GM23248 (cell line): Measurements from ENCODE around the gene CHRM2. TPM values are rescaled to one million over a fixed set of nuclear protein-coding genes. Genes with fewer than 3 reads are reported as not detected.

ENCODE experiments used
- DNase-seq: peaks from one replicate; pipeline ENCODE4 v3.0.0-alpha.2; 2015
- H2AFZ ChIP-seq: fragments of 200-600 bp; sonication (generic); 2 replicates; pipeline ENCODE4 v1.6.1; 2016; ENCODE audit warnings: antibody characterized with exemption
- H3F3A ChIP-seq: fragments of 200-600 bp; sonication (generic); 2 replicates; pipeline ENCODE4 v1.6.1; 2016; ENCODE audit warnings: mild to moderate bottlenecking, antibody characterized with exemption, mixed run types; ENCODE audit not compliant: insufficient read depth
- H3K27ac ChIP-seq: fragments of 200-600 bp; sonication (generic); 2 replicates; pipeline ENCODE4 v1.5.1; 2016; ENCODE audit warnings: mild to moderate bottlenecking
- H3K27me3 ChIP-seq: fragments of 200-600 bp; sonication (generic); replicated peaks from 2 replicates; pipeline ENCODE4 v1.6.1; 2016; ENCODE audit warnings: mild to moderate bottlenecking; ENCODE audit not compliant: insufficient read depth
- H3K36me3 ChIP-seq: fragments of 200-600 bp; sonication (generic); 2 replicates; pipeline ENCODE4 v1.6.1; 2016; ENCODE audit warnings: low read depth, mild to moderate bottlenecking
- H3K4me1 ChIP-seq: fragments of 200-600 bp; sonication (generic); 2 replicates; pipeline ENCODE4 v1.6.1; 2016; ENCODE audit warnings: mild to moderate bottlenecking; ENCODE audit not compliant: insufficient read depth
- H3K4me2 ChIP-seq: fragments of 200-600 bp; sonication (generic); one replicate; pipeline ENCODE4 v1.6.1; 2016; ENCODE audit warnings: mild to moderate bottlenecking; ENCODE audit not compliant: unreplicated experiment
- H3K4me3 ChIP-seq: fragments of 200-600 bp; sonication (generic); 2 replicates; pipeline ENCODE4 v1.5.1; 2016; ENCODE audit warnings: mild to moderate bottlenecking
- H3K79me2 ChIP-seq: fragments of 200-600 bp; sonication (generic); 2 replicates; pipeline ENCODE4 v1.6.1; 2016; ENCODE audit warnings: mild to moderate bottlenecking; ENCODE audit not compliant: insufficient read depth
- H3K9ac ChIP-seq: fragments of 200-600 bp; sonication (generic); 2 replicates; pipeline ENCODE4 v1.6.1; 2016; ENCODE audit warnings: mild to moderate bottlenecking
- H3K9me2 ChIP-seq: fragments of 200-600 bp; sonication (generic); 2 replicates; pipeline ENCODE4 v1.6.1; 2016; ENCODE audit warnings: mixed run types, mild to moderate bottlenecking, moderate library complexity; ENCODE audit not compliant: insufficient read depth
- H3K9me3 ChIP-seq: fragments of 200-600 bp; sonication (generic); one replicate; pipeline ENCODE4 v1.6.1; 2017; ENCODE audit warnings: low read depth
- H4K20me1 ChIP-seq: fragments of 200-600 bp; sonication (generic); 2 replicates; pipeline ENCODE4 v1.6.0; 2016; ENCODE audit not compliant: insufficient read depth
- EZH2 ChIP-seq: fragments of 200-600 bp; sonication (generic); IDR thresholded peaks from 2 replicates; pipeline ENCODE4 v1.6.1; 2018; ENCODE audit warnings: antibody characterized with exemption, mild to moderate bottlenecking; ENCODE audit not compliant: insufficient read depth, poor library complexity, severe bottlenecking
- EZH2phosphoT487 ChIP-seq: fragments of 200-600 bp; sonication (generic); IDR thresholded peaks from 2 replicates; pipeline ENCODE4 v1.6.1; 2018; ENCODE audit warnings: antibody characterized with exemption, moderate library complexity, mild to moderate bottlenecking, low read depth; ENCODE audit not compliant: insufficient read depth
- WGBS, 2 experiments: methylation state at CpG; one replicate each; pipeline ENCODE4 v1.1.6; 2015 to 2017; ENCODE audit warnings: low lambda C conversion rate in 2 of 2, low coverage in 1 of 2; ENCODE audit errors: missing lambda C conversion rate in 2 of 2; 5-methylcytosine and 5-hydroxymethylcytosine counted together
- in situ Hi-C: fragments of 300-500 bp; cut with MboI; formaldehyde crosslinking; loops from 2 replicates; pipeline ENCODE4 v1.15.0; 2020
- polyA plus RNA-seq: library from polyadenylated mRNA; unstranded; fragments of >200 nt; fragmentation: Nextera tagmentation; extraction: Ambion mirVana; gene quantifications from 2 replicates; pipeline ENCODE4 v1.2.1, GENCODE V29; 2016
- total RNA-seq: library from RNA; depleted of rRNA; stranded (reverse); fragments of >200 nt; shearing (Covaris generic); gene quantifications from 2 replicates; pipeline ENCODE4 v1.2.3, GENCODE V29; 2014

CHRM2 gene
- total and polyA plus RNA-seq, 2 experiments from 2014 or later, result 1.8 to 3.7 TPM

DNA sequence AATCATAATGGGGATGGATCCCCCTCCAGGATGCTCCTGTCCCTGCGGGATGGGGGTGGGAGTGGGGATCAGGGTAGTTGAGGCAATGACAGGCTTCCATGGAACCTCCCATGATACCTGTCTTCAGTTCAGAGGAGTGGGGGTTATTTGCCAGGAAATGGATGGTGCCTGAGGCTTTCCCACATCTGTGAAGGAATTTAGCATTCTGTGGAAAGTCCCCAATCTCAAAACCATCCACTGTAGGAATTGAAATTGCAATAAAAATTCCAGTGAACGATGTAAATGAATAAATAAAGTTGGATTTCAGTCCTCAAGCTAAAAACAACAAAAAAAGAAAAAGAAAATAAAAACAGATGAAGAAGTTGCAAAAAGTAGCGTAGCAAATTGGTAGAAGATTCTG, 81.9 kb downstream of the CHRM2 start:
- peaks cover 28% of the 10 kb centered on the region for H3K4me1 ChIP-seq
- H3K27me3 ChIP-seq, result no peaks in the 10 kb centered on the region
- no peaks in the 10 kb centered on the region for H3K36me3 ChIP-seq
- H3K27ac ChIP-seq, result no peak overlapping the region
- H3K4me3 ChIP-seq, result no peak overlapping the region
- no peak overlapping the region for H2AFZ ChIP-seq
- TF ChIP-seq EZH2phosphoT487, result no peak
- TF ChIP-seq EZH2, result no peak
- H3K9me2 ChIP-seq, result no peaks in the 10 kb centered on the region
- H3K4me2 ChIP-seq, result no peak overlapping the region
- DNase-seq, result no peak
- in situ Hi-C loops, result no loop called here
- WGBS, 2 experiments, result 90 to 96% methylated on average over 3 of the region's 3 CpGs
- peaks cover 18% of the 10 kb centered on the region for H3F3A ChIP-seq
- no peaks in the 10 kb centered on the region for H4K20me1 ChIP-seq
- H3K79me2 ChIP-seq, result no peaks in the 10 kb centered on the region
- no peaks in the 10 kb centered on the region for H3K9me3 ChIP-seq
- H3K9ac ChIP-seq, result no peak overlapping the region

DNA sequence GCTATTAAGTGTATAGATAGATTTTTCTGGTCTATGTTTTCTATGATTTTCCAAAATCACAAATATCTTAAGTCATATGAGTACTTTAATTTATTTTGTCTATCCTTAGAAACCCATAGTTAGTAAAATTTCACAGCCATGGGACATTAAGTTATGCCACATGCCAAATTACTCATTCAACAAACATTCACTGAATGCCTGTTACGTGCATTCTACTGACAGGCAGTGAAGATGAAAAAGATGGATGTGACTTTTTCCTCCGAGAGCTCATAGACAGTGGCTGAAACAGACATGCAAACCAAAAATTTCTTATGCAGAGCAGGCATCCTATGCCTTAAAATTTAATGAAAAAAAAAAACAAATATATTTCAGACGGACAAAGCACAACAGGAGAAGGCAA, 84.9 kb downstream of the CHRM2 start:
- no peaks in the 10 kb centered on the region for H4K20me1 ChIP-seq
- H3K79me2 ChIP-seq, result no peaks in the 10 kb centered on the region
- no peak overlapping the region for H3K4me3 ChIP-seq
- in situ Hi-C loops, result no loop called here
- peak overlapping the region; percentile 38 for H3K27ac ChIP-seq
- no peak overlapping the region for H3K9ac ChIP-seq
- peak; percentile 68 for DNase-seq
- peaks cover 47% of the 10 kb centered on the region for H3F3A ChIP-seq
- 1 to 4% methylated on average over 3 of the region's 3 CpGs for WGBS, 2 experiments
- no peak for TF ChIP-seq EZH2
- no peak for TF ChIP-seq EZH2phosphoT487
- peak overlapping the region; percentile 65 for H3K4me2 ChIP-seq
- no peaks in the 10 kb centered on the region for H3K27me3 ChIP-seq
- no peaks in the 10 kb centered on the region for H3K36me3 ChIP-seq
- H3K4me1 ChIP-seq, result peaks cover 58% of the 10 kb centered on the region
- no peaks in the 10 kb centered on the region for H3K9me2 ChIP-seq
- no peaks in the 10 kb centered on the region for H3K9me3 ChIP-seq
- no peak overlapping the region for H2AFZ ChIP-seq

DNA sequence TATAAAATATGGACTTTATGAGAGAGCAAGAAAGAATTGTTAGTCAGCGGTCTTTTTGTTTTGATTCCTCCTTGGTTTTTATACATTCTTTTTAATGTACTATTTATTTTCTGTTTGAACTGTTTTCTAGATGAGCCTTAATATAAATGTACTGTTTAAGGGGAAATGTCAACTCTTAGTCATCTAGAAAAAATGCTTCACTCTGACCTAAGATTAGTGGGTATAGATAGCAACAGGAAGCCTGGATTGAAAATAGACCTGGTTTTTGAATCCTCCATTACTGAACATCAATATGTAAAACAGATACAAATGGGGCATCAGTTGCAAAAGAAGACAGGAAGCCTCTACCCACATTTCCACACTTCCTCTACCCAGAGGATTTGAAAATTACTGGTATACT, 87.8 kb downstream of the CHRM2 start:
- Histone ChIP-seq H2AFZ (peak overlapping the region; percentile 31; the same call in 1 of the 2 replicates), H3K4me3 (peak overlapping the region; percentile 8; the same call in 1 of the 2 replicates), H3K9me2 (no peaks in the 10 kb centered on the region), H4K20me1 (no peaks in the 10 kb centered on the region), H3K9ac (no peak overlapping the region), H3K4me2 (peak overlapping the region; percentile 53), H3K79me2 (no peaks in the 10 kb centered on the region), H3K36me3 (no peaks in the 10 kb centered on the region), H3K9me3 (no peaks in the 10 kb centered on the region), H3K4me1 (peaks cover 60% of the 10 kb centered on the region), H3K27ac (peak overlapping the region; percentile 34), H3K27me3 (no peaks in the 10 kb centered on the region), H3F3A (peaks cover 53% of the 10 kb centered on the region)
- WGBS, 2 experiments, result 2 to 5% methylated on average over 1 of the region's 1 CpG
- TF ChIP-seq EZH2phosphoT487, result no peak
- TF ChIP-seq EZH2, result no peak
- in situ Hi-C loops, result no loop called here
- peak; percentile 44 for DNase-seq

DNA sequence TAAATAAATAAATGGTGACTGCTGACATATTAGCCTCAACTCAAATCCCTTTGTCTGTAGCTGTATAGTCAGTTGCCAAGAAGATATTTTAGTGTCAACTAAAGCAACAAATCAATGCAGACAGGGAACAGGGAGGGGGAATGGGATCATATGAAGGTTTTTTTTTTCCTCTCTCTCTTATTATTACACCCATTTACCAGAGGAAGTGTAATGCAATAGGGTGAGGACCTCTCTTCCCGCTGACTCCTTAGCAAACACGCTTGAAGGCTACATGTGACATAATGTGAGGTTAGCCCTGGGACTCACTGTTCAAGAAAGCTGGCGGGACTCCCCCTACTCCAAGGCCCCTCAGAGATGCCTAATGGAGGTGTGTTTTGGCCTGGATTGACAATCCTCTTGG, 88.2 kb downstream of the CHRM2 start:
- no peak for DNase-seq
- Histone ChIP-seq H3K4me2 (peak overlapping the region; percentile 53), H2AFZ (peak overlapping the region; percentile 31; the same call in 1 of the 2 replicates), H3K36me3 (no peaks in the 10 kb centered on the region), H3K4me1 (peaks cover 60% of the 10 kb centered on the region), H3K27ac (peak overlapping the region; percentile 34), H3K9me3 (no peaks in the 10 kb centered on the region), H4K20me1 (no peaks in the 10 kb centered on the region), H3K4me3 (peak overlapping the region; percentile 8; the same call in 1 of the 2 replicates), H3K27me3 (no peaks in the 10 kb centered on the region), H3F3A (peaks cover 53% of the 10 kb centered on the region), H3K9me2 (no peaks in the 10 kb centered on the region), H3K9ac (no peak overlapping the region), H3K79me2 (no peaks in the 10 kb centered on the region)
- 88 to 90% methylated on average over 3 of the region's 3 CpGs for WGBS, 2 experiments
- in situ Hi-C loops, result no loop called here
- no peak for TF ChIP-seq EZH2phosphoT487
- no peak for TF ChIP-seq EZH2

DNA sequence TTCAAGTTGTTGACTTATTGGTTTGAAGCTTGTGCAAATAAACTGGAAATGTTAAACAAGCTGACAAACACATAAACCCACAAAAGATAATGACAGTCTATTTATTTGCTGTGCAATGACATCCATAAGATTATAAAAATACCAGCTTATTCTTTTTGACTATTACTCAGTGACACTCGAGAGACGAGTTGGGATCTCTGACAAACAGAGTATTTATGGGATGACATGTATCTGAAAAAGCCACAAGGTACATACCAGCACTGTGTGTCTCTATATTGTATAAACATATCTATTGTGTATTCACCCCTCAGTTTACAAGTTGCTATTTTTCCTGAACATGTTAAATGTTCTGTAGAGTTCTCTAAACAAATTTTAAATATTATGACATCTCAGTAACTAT, 88.9 kb downstream of the CHRM2 start:
- H3K4me2 ChIP-seq, result peak overlapping the region; percentile 3
- H2AFZ ChIP-seq, result no peak overlapping the region
- H3K4me3 ChIP-seq, result no peak overlapping the region
- DNase-seq, result peak; percentile 54
- H3K27me3 ChIP-seq, result no peaks in the 10 kb centered on the region
- no peaks in the 10 kb centered on the region for H3K9me3 ChIP-seq
- in situ Hi-C loops, result no loop called here
- H3K4me1 ChIP-seq, result peaks cover 60% of the 10 kb centered on the region
- no peaks in the 10 kb centered on the region for H3K36me3 ChIP-seq
- H4K20me1 ChIP-seq, result no peaks in the 10 kb centered on the region
- H3K9me2 ChIP-seq, result no peaks in the 10 kb centered on the region
- no peak overlapping the region for H3K9ac ChIP-seq
- TF ChIP-seq EZH2phosphoT487, result no peak
- no peak for TF ChIP-seq EZH2
- peaks cover 53% of the 10 kb centered on the region for H3F3A ChIP-seq
- no peaks in the 10 kb centered on the region for H3K79me2 ChIP-seq
- 2 to 5% methylated on average over 2 of the region's 2 CpGs for WGBS, 2 experiments
- H3K27ac ChIP-seq, result peak overlapping the region; percentile 34
